OCI-LY7 (cell line): Measurements from ENCODE around the gene SLC29A3. TPM values are rescaled to one million over a fixed set of nuclear protein-coding genes. Genes with fewer than 3 reads are reported as not detected.

Experiments
- BruUV-seq: library from RNA; stranded (reverse); fragments of 400-500 nt; replicated peaks from 2 replicates; lab custom pipeline; 2021; lab: Mats Ljungman, UMichigan
- CTCF ChIA-PET: fragments of 300-600 bp; sonication (Branson Sonifier 250); formaldehyde crosslinking; loops from one replicate; lab custom pipeline; 2022; ENCODE audit warnings: antibody characterized with exemption; ENCODE audit not compliant: unreplicated experiment; lab: Charles Lee
- POLR2A ChIA-PET: fragments of 300-600 bp; sonication (Branson Sonifier 250); formaldehyde crosslinking; loops from one replicate; lab custom pipeline; 2022; ENCODE audit warnings: antibody characterized with exemption; lab: Charles Lee
- DNase-seq: peaks from one replicate; pipeline ENCODE4 v3.0.0-alpha.2; 2015; ENCODE audit warnings: low spot score
- H2AFZ ChIP-seq: fragments of 200-600 bp; sonication (generic), shearing (Covaris generic); 2 replicates; pipeline ENCODE4 v1.6.1; 2014; ENCODE audit warnings: mild to moderate bottlenecking, antibody characterized with exemption, low read length, moderate library complexity
- H3K27ac ChIP-seq: fragments of 200-600 bp; sonication (generic); 2 replicates; pipeline ENCODE4 v1.5.1; 2014; ENCODE audit warnings: mixed run types, low read depth, mild to moderate bottlenecking, moderate library complexity, low read length, inconsistent platforms; ENCODE audit not compliant: poor library complexity, severe bottlenecking
- H3K36me3 ChIP-seq: fragments of 200-600 bp; sonication (generic); 2 replicates; pipeline ENCODE4 v1.6.1; 2014; ENCODE audit warnings: mild to moderate bottlenecking, antibody characterized with exemption, low read length, moderate library complexity, mixed read lengths; ENCODE audit not compliant: insufficient read depth
- H3K4me1 ChIP-seq: fragments of 200-600 bp; sonication (generic); 2 replicates; pipeline ENCODE4 v1.5.1; 2014; ENCODE audit warnings: mild to moderate bottlenecking, low read length; ENCODE audit not compliant: insufficient read depth, poor library complexity, severe bottlenecking
- H3K4me2 ChIP-seq: fragments of 200-600 bp; sonication (generic); 2 replicates; pipeline ENCODE4 v1.6.1; 2014; ENCODE audit warnings: mild to moderate bottlenecking, low read length
- H3K4me3 ChIP-seq: fragments of 200-600 bp; sonication (generic); 2 replicates; pipeline ENCODE4 v1.5.1; 2014; ENCODE audit warnings: mild to moderate bottlenecking, low read depth, low read length; ENCODE audit not compliant: poor library complexity, severe bottlenecking
- H3K79me2 ChIP-seq: fragments of 200-600 bp; sonication (generic); 2 replicates; pipeline ENCODE4 v1.6.1; 2016; ENCODE audit warnings: low read depth, mild to moderate bottlenecking, low read length, moderate library complexity, mixed read lengths; ENCODE audit not compliant: insufficient read depth
- H3K9me2 ChIP-seq: fragments of 200-600 bp; sonication (generic); 2 replicates; pipeline ENCODE4 v1.6.1; 2016; ENCODE audit warnings: mild to moderate bottlenecking, low read length, mixed read lengths; ENCODE audit not compliant: insufficient read depth
- H3K9me3 ChIP-seq: fragments of 200-600 bp; sonication (generic); 2 replicates; pipeline ENCODE4 v1.6.1; 2014; ENCODE audit warnings: mild to moderate bottlenecking, mixed run types, low read length, mixed read lengths
- H4K20me1 ChIP-seq: fragments of 200-600 bp; sonication (generic); 2 replicates; pipeline ENCODE4 v1.6.1; 2014; ENCODE audit warnings: mild to moderate bottlenecking, antibody characterized with exemption, low read length, moderate library complexity, mixed read lengths; ENCODE audit not compliant: insufficient read depth
- EZH2phosphoT487 ChIP-seq: fragments of 200-600 bp; sonication (generic); IDR thresholded peaks from 2 replicates; pipeline ENCODE4 v1.6.1; 2018; ENCODE audit warnings: low read depth, borderline replicate concordance, mild to moderate bottlenecking, mixed run types, antibody characterized with exemption, low read length, moderate library complexity, mixed read lengths
- intact Hi-C: fragments of 100-400 bp; cut with micrococcal nuclease; formaldehyde crosslinking; loops from one replicate; pipeline ENCODE4 v1.10.0; 2022; ENCODE audit not compliant: unreplicated experiment
- total RNA-seq, 2 experiments: library from RNA; depleted of rRNA in 1 of 2; stranded (reverse); fragments of >200 nt in 1 of 2; shearing (Covaris generic) in 1 of 2; gene quantifications; 2 replicates each; pipeline ENCODE4 v1.2.3, GENCODE V29; 2014 to 2022
- TF ChIP-seq, protein P1 (sequence below): fragments of 200-600 bp; sonication (generic); conservative IDR thresholded peaks from 2 replicates; pipeline ENCODE4 v1.5.1; 2014; ENCODE audit warnings: mild to moderate bottlenecking, antibody characterized with exemption, low read length, moderate library complexity, mixed read lengths

Gene SLC29A3
- total RNA-seq, 2 experiments from 2014 or later = 1.7 to 8.2 TPM

DNA sequence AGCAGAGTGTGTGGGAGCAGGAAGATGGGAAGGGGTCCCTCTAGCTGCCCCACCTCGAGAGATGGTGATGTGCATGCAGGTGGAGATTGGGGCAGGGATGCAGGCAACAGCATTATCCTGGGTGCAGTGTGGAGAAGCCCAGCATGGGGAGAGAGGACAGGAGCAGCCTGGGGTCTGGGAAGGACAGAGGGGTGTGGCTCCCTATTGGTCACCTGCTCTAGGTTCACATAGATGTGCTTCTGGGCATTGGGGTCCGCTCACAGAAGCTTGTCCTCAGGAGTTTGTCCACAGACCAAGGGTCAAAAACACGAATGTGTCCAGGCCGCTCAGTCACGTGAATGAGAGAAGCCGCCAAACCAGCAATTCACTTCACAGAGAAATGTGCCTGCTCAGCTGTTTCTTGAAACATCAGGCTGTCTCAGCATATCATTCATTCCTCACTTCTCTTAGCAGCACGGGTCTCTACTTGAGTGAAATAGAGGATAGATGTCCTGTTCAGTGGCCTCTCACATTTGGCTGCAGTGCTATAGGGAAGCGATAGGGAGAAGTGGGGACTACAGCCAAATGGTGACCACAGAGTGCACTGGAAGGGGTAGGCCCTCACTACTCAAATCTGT lies 11.5 kb upstream of the SLC29A3 start:
- no peaks in the 10 kb centered on the region for H3K9me2 ChIP-seq
- DNase-seq = no peak
- H3K79me2 ChIP-seq = no peaks in the 10 kb centered on the region
- intact Hi-C loops = no loop called here
- no peaks in the 10 kb centered on the region for H3K36me3 ChIP-seq
- H3K9me3 ChIP-seq = no peaks in the 10 kb centered on the region
- peaks cover 8% of the 10 kb centered on the region for H3K4me1 ChIP-seq
- BruUV-seq = no TSS peak
- CTCF ChIA-PET = interaction anchor here (0.8 kb wide), 1 partner anchor 120 kb away, joined by 3 read pairs; no protein-coding TSS in a partner anchor
- H3K27ac ChIP-seq = no peak overlapping the region
- TF ChIP-seq EZH2phosphoT487 = no peak
- TF ChIP-seq, protein P1, sequence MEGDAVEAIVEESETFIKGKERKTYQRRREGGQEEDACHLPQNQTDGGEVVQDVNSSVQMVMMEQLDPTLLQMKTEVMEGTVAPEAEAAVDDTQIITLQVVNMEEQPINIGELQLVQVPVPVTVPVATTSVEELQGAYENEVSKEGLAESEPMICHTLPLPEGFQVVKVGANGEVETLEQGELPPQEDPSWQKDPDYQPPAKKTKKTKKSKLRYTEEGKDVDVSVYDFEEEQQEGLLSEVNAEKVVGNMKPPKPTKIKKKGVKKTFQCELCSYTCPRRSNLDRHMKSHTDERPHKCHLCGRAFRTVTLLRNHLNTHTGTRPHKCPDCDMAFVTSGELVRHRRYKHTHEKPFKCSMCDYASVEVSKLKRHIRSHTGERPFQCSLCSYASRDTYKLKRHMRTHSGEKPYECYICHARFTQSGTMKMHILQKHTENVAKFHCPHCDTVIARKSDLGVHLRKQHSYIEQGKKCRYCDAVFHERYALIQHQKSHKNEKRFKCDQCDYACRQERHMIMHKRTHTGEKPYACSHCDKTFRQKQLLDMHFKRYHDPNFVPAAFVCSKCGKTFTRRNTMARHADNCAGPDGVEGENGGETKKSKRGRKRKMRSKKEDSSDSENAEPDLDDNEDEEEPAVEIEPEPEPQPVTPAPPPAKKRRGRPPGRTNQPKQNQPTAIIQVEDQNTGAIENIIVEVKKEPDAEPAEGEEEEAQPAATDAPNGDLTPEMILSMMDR = no peak
- no peak overlapping the region for H2AFZ ChIP-seq
- H3K4me2 ChIP-seq = no peak overlapping the region
- POLR2A ChIA-PET = interaction anchor here (0.5 kb wide), 1 partner anchor 16 kb away, joined by 3 read pairs; no protein-coding TSS in a partner anchor
- no peaks in the 10 kb centered on the region for H4K20me1 ChIP-seq
- H3K4me3 ChIP-seq = no peak overlapping the region

DNA sequence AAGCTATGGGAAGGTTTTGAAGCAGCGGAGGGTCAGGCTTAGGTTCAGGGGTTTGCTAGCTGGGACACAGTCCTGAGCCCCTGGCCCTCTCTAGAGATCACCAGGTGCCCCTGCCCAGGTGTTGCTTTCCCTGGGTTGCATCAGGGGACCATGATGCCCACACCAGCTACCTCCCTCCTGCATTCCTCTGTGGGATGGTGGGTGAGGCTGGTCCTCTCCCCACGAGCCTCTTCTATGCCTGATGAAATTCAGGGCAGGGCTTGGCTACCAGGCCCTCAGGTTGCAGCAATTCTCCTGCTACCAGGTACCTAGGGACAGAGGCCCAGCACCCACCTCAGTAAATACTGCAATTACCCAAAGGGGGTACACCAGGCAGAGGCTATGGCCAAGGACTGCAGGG lies 10.8 kb upstream of the SLC29A3 start:
- TF ChIP-seq EZH2phosphoT487 = no peak
- TF ChIP-seq, protein P1 = no peak
- Histone ChIP-seq H3K4me2 (no peak overlapping the region), H3K9me3 (no peaks in the 10 kb centered on the region), H2AFZ (no peak overlapping the region), H3K36me3 (no peaks in the 10 kb centered on the region), H3K79me2 (no peaks in the 10 kb centered on the region), H3K4me1 (peaks cover 8% of the 10 kb centered on the region), H3K9me2 (no peaks in the 10 kb centered on the region), H3K27ac (no peak overlapping the region), H3K4me3 (no peak overlapping the region), H4K20me1 (no peaks in the 10 kb centered on the region)
- DNase-seq = no peak
- BruUV-seq = no TSS peak
- ChIA-PET CTCF (no interaction called here), POLR2A (interaction anchor here (0.5 kb wide), 1 partner anchor 17 kb away, joined by 5 read pairs; no protein-coding TSS in a partner anchor)
- intact Hi-C loops = no loop called here

DNA sequence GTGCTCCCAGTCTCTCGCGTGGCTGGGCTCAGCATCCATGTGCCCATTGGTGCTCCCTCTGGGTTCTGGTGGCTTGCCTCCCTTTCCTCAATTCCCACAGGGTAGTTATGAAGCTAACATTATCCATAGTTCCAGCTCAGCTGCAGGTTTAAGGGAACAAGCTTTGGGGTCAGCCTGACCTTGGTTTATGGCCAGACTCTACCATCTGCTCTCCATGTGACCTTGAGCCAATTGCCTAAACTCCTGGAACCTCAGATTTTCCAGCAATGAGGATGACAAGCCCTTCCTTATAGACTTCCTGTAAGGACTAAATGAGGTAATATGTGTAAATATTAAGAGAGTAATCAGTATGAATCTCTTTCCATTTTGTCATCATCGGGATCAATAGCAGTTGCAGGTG lies 10.1 kb upstream of the SLC29A3 start:
- ChIA-PET POLR2A (interaction anchor here (1.7 kb wide), 1 partner anchor 18 kb away, joined by 4 read pairs; no protein-coding TSS in a partner anchor), CTCF (interaction anchor here (0.5 kb wide), 1 partner anchor 303 kb away, joined by 3 read pairs; no protein-coding TSS in a partner anchor)
- no peak for TF ChIP-seq EZH2phosphoT487
- TF ChIP-seq, protein P1 = no peak
- H3K4me1 ChIP-seq = peaks cover 8% of the 10 kb centered on the region
- H3K79me2 ChIP-seq = no peaks in the 10 kb centered on the region
- no peak overlapping the region for H3K4me3 ChIP-seq
- no peaks in the 10 kb centered on the region for H3K36me3 ChIP-seq
- BruUV-seq = no TSS peak
- H3K9me2 ChIP-seq = no peaks in the 10 kb centered on the region
- no peak overlapping the region for H2AFZ ChIP-seq
- intact Hi-C loops = no loop called here
- H3K27ac ChIP-seq = no peak overlapping the region
- no peaks in the 10 kb centered on the region for H4K20me1 ChIP-seq
- no peaks in the 10 kb centered on the region for H3K9me3 ChIP-seq
- H3K4me2 ChIP-seq = no peak overlapping the region
- no peak for DNase-seq
